ENCODE measurements around the gene SEMA3C. TPM values are rescaled to one million over a fixed set of nuclear protein-coding genes. Genes with fewer than 3 reads are reported as not detected.

Gene SEMA3C
- total RNA-seq, 4 donors from 2014 or later, result 34.8 to 371 (median 116) TPM

GRCh38 chr7:80770061-80770460 is 148.8 kb downstream of the SEMA3C start:
- intact Hi-C loops (cut with DNase I; ENCODE audit: low total_unique reads), result no loop called here
- DNase-seq, result no peak
- H3K27ac ChIP-seq, result peak overlapping the region; percentile 64 to 70
- H3K9me3 ChIP-seq, result no peaks in the 10 kb centered on the region
- H3K36me3 ChIP-seq, result no peaks in the 10 kb centered on the region
- TF ChIP-seq CTCF (IDR thresholded peaks at IDR 0.05) (no peak), POLR2A (IDR thresholded peaks at IDR 0.05) (no peak)
- H3K4me1 ChIP-seq, result peaks cover 11 to 12% of the 10 kb centered on the region in 2 donors
- no peaks in the 10 kb centered on the region for H3K27me3 ChIP-seq
- H3K4me3 ChIP-seq, result no peak overlapping the region

- intact Hi-C loops (cut with DNase I; ENCODE audit: low total_unique reads), result no loop called here
- Histone ChIP-seq H3K27ac (peak overlapping the region; percentile 64 to 70), H3K27me3 (no peaks in the 10 kb centered on the region), H3K36me3 (no peaks in the 10 kb centered on the region), H3K4me1 (peaks cover 11 to 12% of the 10 kb centered on the region in 2 donors), H3K4me3 (no peak overlapping the region), H3K9me3 (no peaks in the 10 kb centered on the region)
- TF ChIP-seq POLR2A (IDR thresholded peaks at IDR 0.05), result no peak
- TF ChIP-seq CTCF (IDR thresholded peaks at IDR 0.05), result no peak
- DNase-seq, result no peak
Measured at GRCh38 chr7:80768756-80769155, 150.1 kb downstream of the SEMA3C start.

GRCh38 chr7:80767654-80768053 is 151.2 kb downstream of the SEMA3C start:
- Histone ChIP-seq H3K36me3 (no peaks in the 10 kb centered on the region), H3K4me1 (peaks cover 11 to 12% of the 10 kb centered on the region in 2 donors), H3K9me3 (no peaks in the 10 kb centered on the region), H3K4me3 (no peak overlapping the region), H3K27me3 (no peaks in the 10 kb centered on the region), H3K27ac (peak overlapping the region; percentile 57 to 70)
- intact Hi-C loops (cut with DNase I; ENCODE audit: low total_unique reads), result no loop called here
- no peak for TF ChIP-seq POLR2A (IDR thresholded peaks at IDR 0.05)
- no peak for TF ChIP-seq CTCF (IDR thresholded peaks at IDR 0.05)
- no peak for DNase-seq

GRCh38 chr7:80766724-80767123 is 152.1 kb downstream of the SEMA3C start:
- Histone ChIP-seq H3K27ac (peak overlapping the region; percentile 64 to 70), H3K4me1 (peaks cover 11 to 12% of the 10 kb centered on the region in 2 donors), H3K27me3 (no peaks in the 10 kb centered on the region), H3K9me3 (no peaks in the 10 kb centered on the region), H3K36me3 (no peaks in the 10 kb centered on the region), H3K4me3 (no peak overlapping the region)
- intact Hi-C loops (cut with DNase I; ENCODE audit: low total_unique reads), result no loop called here
- DNase-seq, result peak; percentile 31 to 42
- no peak for TF ChIP-seq POLR2A (IDR thresholded peaks at IDR 0.05)
- TF ChIP-seq CTCF (IDR thresholded peaks at IDR 0.05), result no peak

- Histone ChIP-seq H3K4me1 (peaks cover 4 to 11% of the 10 kb centered on the region in 2 donors), H3K36me3 (no peaks in the 10 kb centered on the region), H3K27ac (peak overlapping the region; percentile 31 to 70)
Measured at GRCh38 chr7:80764132-80764531, 154.7 kb downstream of the SEMA3C start.

More at GRCh38 chr7:80764132-80764531, 154.7 kb downstream of the SEMA3C start:
- TF ChIP-seq CTCF (IDR thresholded peaks at IDR 0.05) (no peak), POLR2A (IDR thresholded peaks at IDR 0.05) (no peak)
- Histone ChIP-seq H3K9me3 (no peaks in the 10 kb centered on the region), H3K27me3 (no peaks in the 10 kb centered on the region), H3K4me3 (no peak overlapping the region)
- intact Hi-C loops (cut with DNase I; ENCODE audit: low total_unique reads), result no loop called here
- no peak for DNase-seq
